Activated CD4-positive, alpha-beta T cell treated with anti-CD3 and anti-CD28 coated beads, Interleukin-2, amount 50 U/mL, for 1 hour (primary cell): ENCODE data around the gene FBXL5.

Experiments
- DNase-seq: peaks from one replicate; pipeline ENCODE4 v3.0.0-alpha.2; 2020

The FBXL5 gene

DNA sequence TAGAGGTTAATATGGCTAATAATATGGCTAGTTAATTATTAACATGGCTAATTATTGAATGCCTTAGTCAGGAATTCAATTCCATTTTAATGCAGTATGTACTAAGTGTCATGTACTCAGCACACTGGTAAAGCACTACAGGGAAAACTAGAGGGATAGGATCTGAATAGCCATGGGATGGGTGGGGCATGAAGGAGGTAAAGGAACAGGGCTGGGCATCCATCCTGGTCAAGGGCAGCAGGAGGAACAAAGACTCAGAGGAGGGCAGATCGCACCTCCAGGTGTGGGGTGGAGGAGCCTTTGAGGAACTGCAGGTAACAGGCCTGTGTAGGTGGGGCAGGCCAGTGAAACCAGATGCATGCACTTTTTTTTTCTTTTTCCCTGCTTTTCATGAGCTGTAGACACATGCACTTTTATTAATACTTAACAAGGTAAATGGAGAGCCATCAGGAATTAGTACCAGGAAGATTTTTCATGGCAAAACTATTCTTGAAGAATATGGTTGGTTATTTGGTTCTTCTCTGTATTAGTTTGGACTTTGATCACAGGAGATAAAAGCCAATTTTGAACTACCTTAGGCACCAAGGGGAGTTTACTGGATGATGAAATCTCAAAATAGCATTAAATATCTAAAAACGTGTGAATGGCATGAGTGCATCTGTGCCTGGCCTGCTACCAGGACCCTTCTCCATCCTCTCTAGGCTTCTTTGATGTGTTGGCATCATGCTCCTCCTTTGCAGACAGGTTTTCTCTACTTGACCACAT, 97.2 kb downstream of the FBXL5 start:
- DNase-seq: no peak

DNA sequence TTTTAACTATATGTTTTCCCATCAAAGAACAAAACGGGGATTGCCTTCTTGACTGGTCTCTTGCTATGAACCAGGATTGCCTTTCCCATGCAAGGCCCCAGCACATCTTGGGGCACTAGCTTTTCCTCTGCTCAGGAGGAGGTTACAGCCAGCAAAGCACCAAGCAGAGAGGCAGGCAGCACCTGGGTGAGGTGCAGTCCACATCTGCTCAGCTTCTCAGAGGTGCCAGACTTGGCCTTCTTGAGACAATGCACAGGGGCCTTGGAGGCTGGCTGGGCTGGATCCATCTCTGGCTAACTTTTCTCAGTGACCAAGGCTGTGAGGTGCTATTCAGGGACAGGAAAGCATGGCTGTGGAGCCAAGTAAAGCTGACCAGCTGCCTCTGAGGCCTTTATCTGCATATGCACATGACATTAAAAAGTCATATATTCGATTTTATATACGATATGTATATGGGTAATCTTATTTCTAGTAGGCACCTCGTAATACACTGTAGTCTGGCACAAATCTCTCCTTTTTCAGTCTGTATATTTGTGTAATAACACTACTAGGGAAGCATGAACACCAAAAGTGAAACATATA, 98.6 kb downstream of the FBXL5 start:
- DNase-seq: no peak
